Liver (tissue), 9 donors: Measurements from ENCODE around the gene TEX51. TPM values are rescaled to one million over a fixed set of nuclear protein-coding genes. Genes with fewer than 3 reads are reported as not detected.

Source experiments
- DNase-seq: peaks from one replicate; pipeline ENCODE4 v3.0.0-alpha.2; 2017; ENCODE audit warnings: low spot score
- H3K27ac ChIP-seq, 2 donors: one replicate each; pipeline ENCODE4 v1.7.0; 2013; ENCODE audit warnings: inconsistent platforms in 2 of 2, low read length in 2 of 2, control low read depth in 1 of 2, low read depth in 1 of 2, mild to moderate bottlenecking in 1 of 2
- H3K27me3 ChIP-seq, 4 donors: one replicate each; pipeline versions ENCODE4 v1.6.1 to v1.7.0; 2013; ENCODE audit warnings: low read length in 3 of 4, inconsistent platforms in 1 of 4, mild to moderate bottlenecking in 1 of 4, moderate library complexity in 1 of 4; ENCODE audit not compliant: control insufficient read depth in 4 of 4, insufficient read depth in 4 of 4
- H3K36me3 ChIP-seq, 4 donors: one replicate each; pipeline versions ENCODE4 v1.6.1 to v1.7.0; 2013; ENCODE audit warnings: low read length in 3 of 4, mild to moderate bottlenecking in 3 of 4, low read depth in 1 of 4, moderate library complexity in 1 of 4; ENCODE audit not compliant: control insufficient read depth in 4 of 4, insufficient read depth in 3 of 4
- H3K4me1 ChIP-seq, 4 donors: one replicate each; pipeline versions ENCODE4 v1.6.1 to v1.7.0; 2013; ENCODE audit warnings: low read length in 3 of 4, mild to moderate bottlenecking in 3 of 4, moderate library complexity in 1 of 4; ENCODE audit not compliant: control insufficient read depth in 4 of 4, insufficient read depth in 4 of 4
- H3K4me3 ChIP-seq, 3 donors: one replicate each; pipeline versions ENCODE4 v1.6.1 to v1.7.0; 2013; ENCODE audit warnings: low read length in 3 of 3, control low read depth in 1 of 3, low read depth in 1 of 3, mild to moderate bottlenecking in 1 of 3
- H3K9ac ChIP-seq, 2 donors: one replicate each; pipeline ENCODE4 v1.7.0; 2013; ENCODE audit warnings: low read length in 2 of 2, mild to moderate bottlenecking in 2 of 2, moderate library complexity in 2 of 2, control low read depth in 1 of 2, low read depth in 1 of 2
- H3K9me3 ChIP-seq, 4 donors: one replicate each; pipeline versions ENCODE4 v1.6.1 to v1.7.0; 2013; ENCODE audit warnings: low read length in 3 of 4; ENCODE audit not compliant: control insufficient read depth in 4 of 4
- FOXA1 ChIP-seq: IDR thresholded peaks from 2 replicates; pipeline ENCODE4 v1.6.1; 2016; ENCODE audit warnings: antibody characterized with exemption
- GABPA ChIP-seq, 2 donors: IDR thresholded peaks in 1 of 2; conservative IDR thresholded peaks in 1 of 2; 2 replicates each; pipeline ENCODE4 v1.6.1; 2016; ENCODE audit warnings: antibody characterized with exemption in 2 of 2, mild to moderate bottlenecking in 1 of 2, moderate library complexity in 1 of 2
- HNF4A ChIP-seq, 2 donors: conservative IDR thresholded peaks; 2 replicates each; pipeline ENCODE4 v1.6.1; 2016; ENCODE audit warnings: antibody characterized with exemption in 2 of 2, mild to moderate bottlenecking in 2 of 2
- HNF4G ChIP-seq: IDR thresholded peaks from 2 replicates; pipeline ENCODE4 v1.6.1; 2016; ENCODE audit warnings: antibody characterized with exemption
- JUND ChIP-seq, 2 donors: IDR thresholded peaks; 2 replicates each; pipeline ENCODE4 v1.6.1; 2016; ENCODE audit warnings: antibody characterized with exemption in 2 of 2
- NR2F2 ChIP-seq: IDR thresholded peaks from 2 replicates; pipeline ENCODE4 v1.6.1; 2016; ENCODE audit warnings: antibody characterized with exemption
- RAD21 ChIP-seq, 2 donors: IDR thresholded peaks; 2 replicates each; pipeline ENCODE4 v1.6.1; 2016; ENCODE audit warnings: antibody characterized with exemption in 2 of 2, mild to moderate bottlenecking in 2 of 2
- RXRA ChIP-seq, 2 donors: IDR thresholded peaks; 2 replicates each; pipeline ENCODE4 v1.6.1; 2017 to 2018; ENCODE audit warnings: antibody characterized with exemption in 2 of 2, mild to moderate bottlenecking in 1 of 2
- SP1 ChIP-seq: IDR thresholded peaks from 2 replicates; pipeline ENCODE4 v1.6.1; 2018; ENCODE audit warnings: antibody characterized with exemption, mild to moderate bottlenecking
- TAF1 ChIP-seq: conservative IDR thresholded peaks from 2 replicates; pipeline ENCODE4 v1.6.1; 2016; ENCODE audit warnings: antibody characterized with exemption, mild to moderate bottlenecking
- YY1 ChIP-seq: IDR thresholded peaks from 2 replicates; pipeline ENCODE4 v1.6.1; 2016; ENCODE audit warnings: antibody characterized with exemption, mild to moderate bottlenecking
- WGBS: extraction: QIAGEN DNeasy Blood & Tissue Kit; methylation state at CpG from one replicate; pipeline ENCODE4 v1.1.7; 2013; 5-methylcytosine and 5-hydroxymethylcytosine counted together
- polyA plus RNA-seq, 2 donors: library from polyadenylated mRNA; stranded (reverse) in 1 of 2; unstranded in 1 of 2; fragments of 200-250 nt in 1 of 2; fragments of >200 nt in 1 of 2; fragmentation: Nextera tagmentation in 1 of 2; extraction: Ambion mirVana in 1 of 2; gene quantifications; one replicate each; pipeline versions ENCODE4 v1.2.1 to v1.2.3, GENCODE V29; 2013 to 2015
- total RNA-seq, 2 donors: library from RNA; depleted of rRNA; stranded (reverse); fragments of >200 nt; gene quantifications; one replicate each; pipeline ENCODE4 v1.2.3, GENCODE V29; 2014
- TF ChIP-seq, protein P1 (sequence below): IDR thresholded peaks from 2 replicates; pipeline ENCODE4 v1.6.1; 2016; ENCODE audit warnings: antibody characterized with exemption, mild to moderate bottlenecking
- TF ChIP-seq, protein P2 (sequence below): IDR thresholded peaks from 2 replicates; pipeline ENCODE4 v1.6.1; 2016; ENCODE audit warnings: antibody characterized with exemption
- TF ChIP-seq, protein P3 (sequence below): fragments of 150-350 bp; IDR thresholded peaks from 2 replicates; pipeline ENCODE4 v1.5.1; 2017; ENCODE audit warnings: improper control_type of control experiment, low read depth, low read length; ENCODE audit not compliant: missing input control
- TF ChIP-seq, protein P4 (sequence below): IDR thresholded peaks from 2 replicates; pipeline ENCODE4 v1.6.1; 2016; ENCODE audit warnings: antibody characterized with exemption
- donor health status: healthy.
- donor health status: healthy.
- donor health status: healthy.
- donor health status: healthy.
- donor health status: healthy.

The TEX51 gene
- total and polyA plus RNA-seq, 4 donors = not detected

DNA sequence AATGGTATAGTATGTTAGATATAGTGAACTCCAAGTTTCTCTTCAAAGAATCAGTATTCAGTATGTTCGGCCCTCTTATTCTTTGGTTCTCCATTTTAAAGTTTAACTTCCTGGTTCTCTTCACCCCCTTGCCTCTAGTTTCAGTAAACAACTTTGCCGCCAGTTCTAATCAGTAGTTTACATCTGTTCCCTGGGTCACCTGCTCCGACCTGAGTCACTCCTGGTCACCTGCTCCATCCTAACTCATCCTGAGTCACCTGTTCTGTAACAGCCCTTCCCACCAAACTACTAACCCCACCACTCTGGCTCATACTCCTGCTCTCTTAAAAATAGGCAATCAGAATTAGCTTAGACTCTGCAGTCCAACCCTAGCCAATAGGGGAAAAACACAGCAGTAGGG is 23.7 kb upstream of the TEX51 start:
- WGBS = 66% methylated on average over 3 of the region's 3 CpGs
- no peak for DNase-seq
- TF ChIP-seq RXRA (IDR thresholded peaks at IDR 0.05) = no peak
- no peak for TF ChIP-seq JUND (IDR thresholded peaks at IDR 0.05)
- TF ChIP-seq, protein P1, sequence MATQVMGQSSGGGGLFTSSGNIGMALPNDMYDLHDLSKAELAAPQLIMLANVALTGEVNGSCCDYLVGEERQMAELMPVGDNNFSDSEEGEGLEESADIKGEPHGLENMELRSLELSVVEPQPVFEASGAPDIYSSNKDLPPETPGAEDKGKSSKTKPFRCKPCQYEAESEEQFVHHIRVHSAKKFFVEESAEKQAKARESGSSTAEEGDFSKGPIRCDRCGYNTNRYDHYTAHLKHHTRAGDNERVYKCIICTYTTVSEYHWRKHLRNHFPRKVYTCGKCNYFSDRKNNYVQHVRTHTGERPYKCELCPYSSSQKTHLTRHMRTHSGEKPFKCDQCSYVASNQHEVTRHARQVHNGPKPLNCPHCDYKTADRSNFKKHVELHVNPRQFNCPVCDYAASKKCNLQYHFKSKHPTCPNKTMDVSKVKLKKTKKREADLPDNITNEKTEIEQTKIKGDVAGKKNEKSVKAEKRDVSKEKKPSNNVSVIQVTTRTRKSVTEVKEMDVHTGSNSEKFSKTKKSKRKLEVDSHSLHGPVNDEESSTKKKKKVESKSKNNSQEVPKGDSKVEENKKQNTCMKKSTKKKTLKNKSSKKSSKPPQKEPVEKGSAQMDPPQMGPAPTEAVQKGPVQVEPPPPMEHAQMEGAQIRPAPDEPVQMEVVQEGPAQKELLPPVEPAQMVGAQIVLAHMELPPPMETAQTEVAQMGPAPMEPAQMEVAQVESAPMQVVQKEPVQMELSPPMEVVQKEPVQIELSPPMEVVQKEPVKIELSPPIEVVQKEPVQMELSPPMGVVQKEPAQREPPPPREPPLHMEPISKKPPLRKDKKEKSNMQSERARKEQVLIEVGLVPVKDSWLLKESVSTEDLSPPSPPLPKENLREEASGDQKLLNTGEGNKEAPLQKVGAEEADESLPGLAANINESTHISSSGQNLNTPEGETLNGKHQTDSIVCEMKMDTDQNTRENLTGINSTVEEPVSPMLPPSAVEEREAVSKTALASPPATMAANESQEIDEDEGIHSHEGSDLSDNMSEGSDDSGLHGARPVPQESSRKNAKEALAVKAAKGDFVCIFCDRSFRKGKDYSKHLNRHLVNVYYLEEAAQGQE = no peak
- no peak for TF ChIP-seq HNF4G
- TF ChIP-seq FOXA1 = no peak
- no peak for TF ChIP-seq YY1
- no peak for TF ChIP-seq TAF1
- TF ChIP-seq, protein P2, sequence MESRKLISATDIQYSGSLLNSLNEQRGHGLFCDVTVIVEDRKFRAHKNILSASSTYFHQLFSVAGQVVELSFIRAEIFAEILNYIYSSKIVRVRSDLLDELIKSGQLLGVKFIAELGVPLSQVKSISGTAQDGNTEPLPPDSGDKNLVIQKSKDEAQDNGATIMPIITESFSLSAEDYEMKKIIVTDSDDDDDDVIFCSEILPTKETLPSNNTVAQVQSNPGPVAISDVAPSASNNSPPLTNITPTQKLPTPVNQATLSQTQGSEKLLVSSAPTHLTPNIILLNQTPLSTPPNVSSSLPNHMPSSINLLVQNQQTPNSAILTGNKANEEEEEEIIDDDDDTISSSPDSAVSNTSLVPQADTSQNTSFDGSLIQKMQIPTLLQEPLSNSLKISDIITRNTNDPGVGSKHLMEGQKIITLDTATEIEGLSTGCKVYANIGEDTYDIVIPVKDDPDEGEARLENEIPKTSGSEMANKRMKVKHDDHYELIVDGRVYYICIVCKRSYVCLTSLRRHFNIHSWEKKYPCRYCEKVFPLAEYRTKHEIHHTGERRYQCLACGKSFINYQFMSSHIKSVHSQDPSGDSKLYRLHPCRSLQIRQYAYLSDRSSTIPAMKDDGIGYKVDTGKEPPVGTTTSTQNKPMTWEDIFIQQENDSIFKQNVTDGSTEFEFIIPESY = no peak
- TF ChIP-seq, protein P3, sequence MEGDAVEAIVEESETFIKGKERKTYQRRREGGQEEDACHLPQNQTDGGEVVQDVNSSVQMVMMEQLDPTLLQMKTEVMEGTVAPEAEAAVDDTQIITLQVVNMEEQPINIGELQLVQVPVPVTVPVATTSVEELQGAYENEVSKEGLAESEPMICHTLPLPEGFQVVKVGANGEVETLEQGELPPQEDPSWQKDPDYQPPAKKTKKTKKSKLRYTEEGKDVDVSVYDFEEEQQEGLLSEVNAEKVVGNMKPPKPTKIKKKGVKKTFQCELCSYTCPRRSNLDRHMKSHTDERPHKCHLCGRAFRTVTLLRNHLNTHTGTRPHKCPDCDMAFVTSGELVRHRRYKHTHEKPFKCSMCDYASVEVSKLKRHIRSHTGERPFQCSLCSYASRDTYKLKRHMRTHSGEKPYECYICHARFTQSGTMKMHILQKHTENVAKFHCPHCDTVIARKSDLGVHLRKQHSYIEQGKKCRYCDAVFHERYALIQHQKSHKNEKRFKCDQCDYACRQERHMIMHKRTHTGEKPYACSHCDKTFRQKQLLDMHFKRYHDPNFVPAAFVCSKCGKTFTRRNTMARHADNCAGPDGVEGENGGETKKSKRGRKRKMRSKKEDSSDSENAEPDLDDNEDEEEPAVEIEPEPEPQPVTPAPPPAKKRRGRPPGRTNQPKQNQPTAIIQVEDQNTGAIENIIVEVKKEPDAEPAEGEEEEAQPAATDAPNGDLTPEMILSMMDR = no peak
- TF ChIP-seq HNF4A (conservative IDR thresholded peaks at IDR 0.05) = no peak
- TF ChIP-seq NR2F2 = no peak
- H3K9ac ChIP-seq = no peak overlapping the region
- H3K27me3 ChIP-seq = peaks cover 0 to 2% (median 0%) of the 10 kb centered on the region in 4 donors
- no peaks in the 10 kb centered on the region for H3K36me3 ChIP-seq
- no peak overlapping the region for H3K27ac ChIP-seq
- peaks cover 7 to 20% (median 10%) of the 10 kb centered on the region in 4 donors for H3K9me3 ChIP-seq
- H3K4me1 ChIP-seq = no peaks in the 10 kb centered on the region
- no peak overlapping the region for H3K4me3 ChIP-seq

DNA sequence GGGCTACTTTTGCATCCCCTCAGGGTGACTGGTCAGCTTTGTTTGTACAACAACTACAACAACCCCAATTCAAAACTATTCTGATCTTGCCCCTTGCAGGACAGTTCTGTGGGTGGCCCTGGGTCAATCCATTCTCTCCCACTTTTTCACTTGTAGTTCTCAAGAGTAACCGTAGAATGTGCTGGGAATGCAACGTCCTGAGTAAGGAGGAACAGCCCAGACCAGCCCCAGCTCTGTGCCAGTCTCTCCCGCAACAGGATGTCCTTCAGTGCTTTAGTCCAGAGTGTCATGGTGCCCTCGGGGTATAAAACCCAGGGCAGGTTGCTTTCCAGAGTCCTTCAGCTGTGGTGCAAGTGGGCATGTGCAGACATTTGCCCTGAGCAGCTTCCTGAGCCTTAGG is 22.1 kb upstream of the TEX51 start:
- no peak for DNase-seq
- 72% methylated on average over 4 of the region's 4 CpGs for WGBS
- peaks cover 0 to 2% (median under 1%) of the 10 kb centered on the region in 4 donors for H3K27me3 ChIP-seq
- no peaks in the 10 kb centered on the region for H3K4me1 ChIP-seq
- H3K9me3 ChIP-seq = peaks cover 7 to 20% (median 10%) of the 10 kb centered on the region in 4 donors
- H3K36me3 ChIP-seq = no peaks in the 10 kb centered on the region
- H3K9ac ChIP-seq = no peak overlapping the region
- TF ChIP-seq FOXA1 = no peak
- TF ChIP-seq RXRA (IDR thresholded peaks at IDR 0.05) = no peak
- TF ChIP-seq SP1 = no peak
- no peak for TF ChIP-seq NR2F2
- TF ChIP-seq, protein P1 = no peak
- no peak for TF ChIP-seq JUND (IDR thresholded peaks at IDR 0.05)
- TF ChIP-seq, protein P4, sequence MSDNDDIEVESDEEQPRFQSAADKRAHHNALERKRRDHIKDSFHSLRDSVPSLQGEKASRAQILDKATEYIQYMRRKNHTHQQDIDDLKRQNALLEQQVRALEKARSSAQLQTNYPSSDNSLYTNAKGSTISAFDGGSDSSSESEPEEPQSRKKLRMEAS = no peak
- no peak for TF ChIP-seq RAD21 (IDR thresholded peaks at IDR 0.05)
- TF ChIP-seq HNF4A (conservative IDR thresholded peaks at IDR 0.05) = no peak
- TF ChIP-seq, protein P3 = no peak
- TF ChIP-seq, protein P2 = no peak
- TF ChIP-seq HNF4G = no peak
- no peak for TF ChIP-seq GABPA (IDR thresholded peaks at IDR 0.05 in 1 of 2, conservative IDR thresholded peaks at IDR 0.05 in 1 of 2)
- H3K27ac ChIP-seq = no peak overlapping the region
- no peak overlapping the region for H3K4me3 ChIP-seq
